Activated naive CD8-positive, alpha-beta T cell treated with anti-CD3 and anti-CD28 coated beads, Interleukin-2, amount 50 U/mL, for 24 hours (primary cell): ENCODE measurements around the gene C9orf152.
"Not testable (repeated sequence)": the region's sequence is repeated elsewhere in the genome, so short reads cannot be mapped to it uniquely, and the experiment has no call there.

ENCODE experiments used
- ATAC-seq: fragments of 150-1000 bp; cut with Tn5 transposase; one replicate; pipeline ENCODE4 v1.10.0; 2021
- DNase-seq: peaks from one replicate; pipeline ENCODE4 v3.0.0; 2021
- H3K27ac Mint-ChIP-seq: one replicate; pipeline ENCODE4 v1.8.0; 2021; ENCODE audit warnings: mild to moderate bottlenecking, mixed read lengths
- H3K27me3 Mint-ChIP-seq: one replicate; pipeline ENCODE4 v1.8.0; 2021; ENCODE audit warnings: mixed read lengths
- H3K36me3 Mint-ChIP-seq: one replicate; pipeline ENCODE4 v1.8.0; 2021; ENCODE audit warnings: low read depth, mixed read lengths
- H3K4me1 Mint-ChIP-seq: one replicate; pipeline ENCODE4 v1.8.0; 2021; ENCODE audit warnings: mixed read lengths
- H3K4me3 Mint-ChIP-seq: one replicate; pipeline ENCODE4 v1.8.0; 2021; ENCODE audit warnings: mild to moderate bottlenecking, moderate library complexity, mixed read lengths
- H3K9me3 Mint-ChIP-seq: one replicate; pipeline ENCODE4 v1.8.0; 2021; ENCODE audit warnings: mixed read lengths

The C9orf152 gene

GRCh38 chr9:110241260-110241857 lies 33.4 kb upstream of the C9orf152 start:
- H3K9me3 Mint-ChIP-seq, result peaks cover 3% of the 10 kb centered on the region
- H3K36me3 Mint-ChIP-seq, result peaks cover 31% of the 10 kb centered on the region
- no peak for ATAC-seq
- peaks cover 2% of the 10 kb centered on the region for H3K27me3 Mint-ChIP-seq
- no peak for DNase-seq
- no peak overlapping the region for H3K4me3 Mint-ChIP-seq
- no peak overlapping the region for H3K27ac Mint-ChIP-seq
- H3K4me1 Mint-ChIP-seq, result no peaks in the 10 kb centered on the region

- DNase-seq (no peak), ATAC-seq (no peak)
- Mint-ChIP-seq H3K9me3 (peaks cover 4% of the 10 kb centered on the region), H3K27ac (no peak overlapping the region), H3K4me3 (no peak overlapping the region), H3K36me3 (peaks cover 23% of the 10 kb centered on the region), H3K27me3 (peaks cover 2% of the 10 kb centered on the region), H3K4me1 (no peaks in the 10 kb centered on the region)
These were observed 32.2 kb upstream of the C9orf152 start for GRCh38 chr9:110240198-110240597.

- Mint-ChIP-seq H3K27me3 (no peaks in the 10 kb centered on the region), H3K9me3 (no peaks in the 10 kb centered on the region), H3K4me1 (no peaks in the 10 kb centered on the region), H3K27ac (no peak overlapping the region), H3K4me3 (no peak overlapping the region), H3K36me3 (no peaks in the 10 kb centered on the region)
- ATAC-seq (no peak), DNase-seq (no peak)
These were observed 20.4 kb upstream of the C9orf152 start for GRCh38 chr9:110228321-110228720.

GRCh38 chr9:110224583-110224982 lies 16.6 kb upstream of the C9orf152 start:
- Mint-ChIP-seq H3K9me3 (no peaks in the 10 kb centered on the region), H3K4me1 (no peaks in the 10 kb centered on the region), H3K27ac (no peak overlapping the region), H3K4me3 (no peak overlapping the region), H3K36me3 (no peaks in the 10 kb centered on the region), H3K27me3 (peaks cover 2% of the 10 kb centered on the region)
- ATAC-seq, result no peak
- no peak for DNase-seq

GRCh38 chr9:110220809-110221208 lies 12.8 kb upstream of the C9orf152 start:
- DNase-seq (no peak), ATAC-seq (no peak)
- H3K4me1 Mint-ChIP-seq, result peaks cover 2% of the 10 kb centered on the region
- H3K9me3 Mint-ChIP-seq, result no peaks in the 10 kb centered on the region
- no peak overlapping the region for H3K27ac Mint-ChIP-seq
- no peaks in the 10 kb centered on the region for H3K36me3 Mint-ChIP-seq
- peaks cover 5% of the 10 kb centered on the region for H3K27me3 Mint-ChIP-seq
- no peak overlapping the region for H3K4me3 Mint-ChIP-seq

- H3K27me3 Mint-ChIP-seq, result peaks cover 5% of the 10 kb centered on the region
- ATAC-seq, result no peak
These were observed 9.7 kb upstream of the C9orf152 start for GRCh38 chr9:110217656-110218099.

GRCh38 chr9:110214586-110215355 lies 6.8 kb upstream of the C9orf152 start:
- H3K9me3 Mint-ChIP-seq, result no peaks in the 10 kb centered on the region
- H3K36me3 Mint-ChIP-seq, result no peaks in the 10 kb centered on the region
- ATAC-seq, result no peak

More at GRCh38 chr9:110217656-110218099, 9.7 kb upstream of the C9orf152 start:
- H3K27ac Mint-ChIP-seq, result no peak overlapping the region
- no peaks in the 10 kb centered on the region for H3K36me3 Mint-ChIP-seq
- H3K4me1 Mint-ChIP-seq, result peaks cover 2% of the 10 kb centered on the region
- H3K4me3 Mint-ChIP-seq, result no peak overlapping the region
- no peaks in the 10 kb centered on the region for H3K9me3 Mint-ChIP-seq
- DNase-seq, result no peak

GRCh38 chr9:110214090-110214489 lies 6.1 kb upstream of the C9orf152 start:
- H3K36me3 Mint-ChIP-seq, result no peaks in the 10 kb centered on the region
- ATAC-seq (no peak), DNase-seq (no peak)
- H3K4me3 Mint-ChIP-seq, result no peak overlapping the region
- H3K27me3 Mint-ChIP-seq, result peaks cover 2% of the 10 kb centered on the region
- peaks cover 2% of the 10 kb centered on the region for H3K4me1 Mint-ChIP-seq
- H3K9me3 Mint-ChIP-seq, result no peaks in the 10 kb centered on the region
- H3K27ac Mint-ChIP-seq, result no peak overlapping the region

More at GRCh38 chr9:110214586-110215355, 6.8 kb upstream of the C9orf152 start:
- no peak for DNase-seq
- H3K4me3 Mint-ChIP-seq, result no peak overlapping the region
- H3K27ac Mint-ChIP-seq, result no peak overlapping the region
- peaks cover 2% of the 10 kb centered on the region for H3K4me1 Mint-ChIP-seq
- H3K27me3 Mint-ChIP-seq, result peaks cover 2% of the 10 kb centered on the region

- Mint-ChIP-seq H3K27ac (no peak overlapping the region), H3K9me3 (no peaks in the 10 kb centered on the region), H3K4me3 (no peak overlapping the region), H3K4me1 (peaks cover 2% of the 10 kb centered on the region), H3K36me3 (no peaks in the 10 kb centered on the region), H3K27me3 (peaks cover 2% of the 10 kb centered on the region)
- DNase-seq (no peak), ATAC-seq (no peak)
These were observed 5.6 kb upstream of the C9orf152 start for GRCh38 chr9:110213413-110214044.

GRCh38 chr9:110207071-110207641 lies 803 bp downstream of the C9orf152 start:
- ATAC-seq (no peak), DNase-seq (no peak)
- no peaks in the 10 kb centered on the region for H3K27me3 Mint-ChIP-seq
- no peaks in the 10 kb centered on the region for H3K4me1 Mint-ChIP-seq
- H3K9me3 Mint-ChIP-seq, result no peaks in the 10 kb centered on the region
- H3K4me3 Mint-ChIP-seq, result no peak overlapping the region
- H3K36me3 Mint-ChIP-seq, result no peaks in the 10 kb centered on the region
- H3K27ac Mint-ChIP-seq, result no peak overlapping the region

GRCh38 chr9:110206389-110206788 lies 1.6 kb downstream of the C9orf152 start:
- H3K27me3 Mint-ChIP-seq, result peaks cover 2% of the 10 kb centered on the region
- DNase-seq, result no peak
- no peaks in the 10 kb centered on the region for H3K4me1 Mint-ChIP-seq
- no peak overlapping the region for H3K27ac Mint-ChIP-seq
- no peaks in the 10 kb centered on the region for H3K9me3 Mint-ChIP-seq
- H3K4me3 Mint-ChIP-seq, result no peak overlapping the region
- ATAC-seq, result no peak
- no peaks in the 10 kb centered on the region for H3K36me3 Mint-ChIP-seq

GRCh38 chr9:110205612-110206011 lies 2.3 kb downstream of the C9orf152 start:
- not testable (repeated sequence) for H3K4me3 Mint-ChIP-seq, ATAC-seq, H3K27ac Mint-ChIP-seq, H3K9me3 Mint-ChIP-seq, DNase-seq, H3K4me1 Mint-ChIP-seq, H3K27me3 Mint-ChIP-seq, H3K36me3 Mint-ChIP-seq

GRCh38 chr9:110202232-110202631 lies 5.7 kb downstream of the C9orf152 start:
- no peak for ATAC-seq
- no peaks in the 10 kb centered on the region for H3K36me3 Mint-ChIP-seq
- H3K27ac Mint-ChIP-seq, result no peak overlapping the region
- peaks cover 3% of the 10 kb centered on the region for H3K27me3 Mint-ChIP-seq
- DNase-seq, result no peak
- H3K4me1 Mint-ChIP-seq, result no peaks in the 10 kb centered on the region
- H3K4me3 Mint-ChIP-seq, result no peak overlapping the region
- no peaks in the 10 kb centered on the region for H3K9me3 Mint-ChIP-seq

GRCh38 chr9:110199643-110200042 lies 8.3 kb downstream of the C9orf152 start:
- ATAC-seq, result no peak
- Mint-ChIP-seq H3K4me3 (no peak overlapping the region), H3K36me3 (no peaks in the 10 kb centered on the region), H3K27ac (no peak overlapping the region), H3K4me1 (no peaks in the 10 kb centered on the region), H3K9me3 (no peaks in the 10 kb centered on the region), H3K27me3 (peaks cover 3% of the 10 kb centered on the region)
- no peak for DNase-seq

- no peak for DNase-seq
- Mint-ChIP-seq H3K27ac (no peak overlapping the region), H3K27me3 (peaks cover 3% of the 10 kb centered on the region), H3K4me3 (no peak overlapping the region), H3K36me3 (no peaks in the 10 kb centered on the region), H3K4me1 (no peaks in the 10 kb centered on the region), H3K9me3 (no peaks in the 10 kb centered on the region)
- no peak for ATAC-seq
These were observed 9.6 kb downstream of the C9orf152 start for GRCh38 chr9:110198357-110198756.
